H9 (cell line): Measurements from ENCODE around the gene RNF130. TPM values are rescaled to one million over a fixed set of nuclear protein-coding genes. Genes with fewer than 3 reads are reported as not detected.

Experiments
- DNase-seq: peaks from one replicate; pipeline ENCODE4 v3.0.0-alpha.2; 2017
- H2AFZ ChIP-seq: one replicate; pipeline ENCODE4 v1.6.1; 2013; ENCODE audit warnings: mild to moderate bottlenecking, low read length, control low read depth, moderate library complexity
- H2AK5ac ChIP-seq: 2 replicates; pipeline ENCODE4 v1.6.1; 2013; ENCODE audit warnings: low read length, control low read depth, mixed read lengths; ENCODE audit not compliant: insufficient read length
- H2BK120ac ChIP-seq: one replicate; pipeline ENCODE4 v1.6.1; 2013; ENCODE audit warnings: low read depth, mild to moderate bottlenecking, low read length, control low read depth, inconsistent platforms; ENCODE audit not compliant: poor library complexity, severe bottlenecking
- H2BK12ac ChIP-seq: 2 replicates; pipeline ENCODE4 v1.6.1; 2013; ENCODE audit warnings: low read length, control low read depth, mixed read lengths, low read depth; ENCODE audit not compliant: insufficient read length
- H2BK15ac ChIP-seq: 2 replicates; pipeline ENCODE4 v1.6.1; 2013; ENCODE audit warnings: low read depth, low read length, control low read depth
- H2BK20ac ChIP-seq: one replicate; pipeline ENCODE4 v1.6.1; 2013; ENCODE audit warnings: low read depth, mild to moderate bottlenecking, low read length, control low read depth, inconsistent platforms; ENCODE audit not compliant: poor library complexity, severe bottlenecking
- H2BK5ac ChIP-seq: 2 replicates; pipeline ENCODE4 v1.6.1; 2013; ENCODE audit warnings: low read length, control low read depth, mixed read lengths; ENCODE audit not compliant: insufficient read length
- H3K14ac ChIP-seq: 2 replicates; pipeline ENCODE4 v1.6.1; 2013; ENCODE audit warnings: low read length, control low read depth; ENCODE audit not compliant: insufficient read depth
- H3K18ac ChIP-seq: 2 replicates; pipeline ENCODE4 v1.6.1; 2013; ENCODE audit warnings: low read depth, mild to moderate bottlenecking, mixed read lengths, low read length, control low read depth; ENCODE audit not compliant: insufficient read length
- H3K23ac ChIP-seq: 2 replicates; pipeline ENCODE4 v1.6.1; 2013; ENCODE audit warnings: low read length, control low read depth, mixed read lengths, low read depth; ENCODE audit not compliant: insufficient read length
- H3K23me2 ChIP-seq: 2 replicates; pipeline ENCODE4 v1.6.1; 2013; ENCODE audit warnings: low read depth, mild to moderate bottlenecking, mixed read lengths, low read length, control low read depth; ENCODE audit not compliant: insufficient read length, poor library complexity, severe bottlenecking
- H3K27ac ChIP-seq: 2 replicates; pipeline ENCODE4 v1.5.1; 2013; ENCODE audit warnings: low read length, control low read depth, mixed read lengths, low read depth; ENCODE audit not compliant: insufficient read length
- H3K27me3 ChIP-seq: 2 replicates; pipeline ENCODE4 v1.6.1; 2013; ENCODE audit warnings: low read length, control low read depth, inconsistent platforms; ENCODE audit not compliant: insufficient read depth
- H3K4ac ChIP-seq: 2 replicates; pipeline ENCODE4 v1.6.1; 2013; ENCODE audit warnings: low read depth, mild to moderate bottlenecking, control low read depth, inconsistent platforms, low read length, moderate library complexity
- H3K4me1 ChIP-seq: 2 replicates; pipeline ENCODE4 v1.6.1; 2013; ENCODE audit warnings: low read length, control low read depth, inconsistent platforms; ENCODE audit not compliant: insufficient read depth
- H3K4me2 ChIP-seq: 2 replicates; pipeline ENCODE4 v1.6.1; 2013; ENCODE audit warnings: low read length, control low read depth, mixed read lengths; ENCODE audit not compliant: insufficient read length, insufficient read depth
- H3K56ac ChIP-seq: 2 replicates; pipeline ENCODE4 v1.6.1; 2013; ENCODE audit warnings: low read depth, mild to moderate bottlenecking, mixed read lengths, low read length, control low read depth; ENCODE audit not compliant: insufficient read length
- H3K79me1 ChIP-seq: 2 replicates; pipeline ENCODE4 v1.6.1; 2013; ENCODE audit warnings: low read depth, mild to moderate bottlenecking, moderate library complexity, low read length, control low read depth, inconsistent platforms; ENCODE audit not compliant: insufficient read depth, poor library complexity, severe bottlenecking
- H3K79me2 ChIP-seq: 2 replicates; pipeline ENCODE4 v1.6.1; 2013; ENCODE audit warnings: low read length, control low read depth, inconsistent platforms; ENCODE audit not compliant: insufficient read depth
- H3K9ac ChIP-seq: 2 replicates; pipeline ENCODE4 v1.6.1; 2013; ENCODE audit warnings: low read length, control low read depth, mixed read lengths; ENCODE audit not compliant: insufficient read length; ENCODE audit errors: extremely low read depth
- H3K9me3 ChIP-seq: one replicate; pipeline ENCODE4 v1.6.1; 2013; ENCODE audit warnings: low read depth, low read length, inconsistent platforms; ENCODE audit not compliant: control insufficient read depth
- H3T11ph ChIP-seq: one replicate; pipeline ENCODE4 v1.6.1; 2013; ENCODE audit warnings: mild to moderate bottlenecking, low read length, control low read depth, inconsistent platforms
- H4K20me1 ChIP-seq: one replicate; pipeline ENCODE4 v1.6.1; 2013; ENCODE audit not compliant: control insufficient read depth, insufficient read length, insufficient read depth
- H4K5ac ChIP-seq: 2 replicates; pipeline ENCODE4 v1.6.1; 2013; ENCODE audit warnings: low read depth, mild to moderate bottlenecking, mixed read lengths, low read length, control low read depth; ENCODE audit not compliant: insufficient read length
- H4K8ac ChIP-seq: replicated peaks from 2 replicates; pipeline ENCODE4 v1.6.1; 2013; ENCODE audit warnings: low read length, control low read depth, mixed read lengths, low read depth; ENCODE audit not compliant: insufficient read length
- H4K91ac ChIP-seq: 2 replicates; pipeline ENCODE4 v1.6.1; 2013; ENCODE audit warnings: low read depth, mild to moderate bottlenecking, moderate library complexity, mixed read lengths, low read length, control low read depth; ENCODE audit not compliant: insufficient read length
- H3K27ac Mint-ChIP-seq, 3 experiments: 2 replicates in 2 of 3; 3 replicates in 1 of 3; pipeline ENCODE4 v1.8.0; 2020 to 2021; ENCODE audit warnings: mixed read lengths in 3 of 3, mild to moderate bottlenecking in 1 of 3, moderate library complexity in 1 of 3
- H3K27me3 Mint-ChIP-seq: 2 replicates; pipeline ENCODE4 v1.8.0; 2021; ENCODE audit warnings: low read depth, mild to moderate bottlenecking, moderate library complexity, mixed read lengths
- H3K36me3 Mint-ChIP-seq, 3 experiments: 2 replicates in 2 of 3; 3 replicates in 1 of 3; pipeline ENCODE4 v1.8.0; 2020 to 2021; ENCODE audit warnings: low read depth in 3 of 3, mixed read lengths in 3 of 3; ENCODE audit not compliant: insufficient read depth in 1 of 3
- H3K4me1 Mint-ChIP-seq, 2 experiments: 2 replicates each; pipeline ENCODE4 v1.8.0; 2020; ENCODE audit warnings: mixed read lengths in 2 of 2
- H3K4me3 Mint-ChIP-seq, 2 experiments: 2 replicates in 1 of 2; 3 replicates in 1 of 2; pipeline ENCODE4 v1.8.0; 2020 to 2021; ENCODE audit warnings: mild to moderate bottlenecking in 2 of 2, mixed read lengths in 2 of 2, moderate library complexity in 1 of 2
- H3K9me3 Mint-ChIP-seq, 2 experiments: 2 replicates in 1 of 2; 3 replicates in 1 of 2; pipeline ENCODE4 v1.8.0; 2020; ENCODE audit warnings: mild to moderate bottlenecking in 2 of 2, mixed read lengths in 2 of 2, moderate library complexity in 1 of 2
- CTCF ChIP-seq: fragments of 200-600 bp; sonication (generic); conservative IDR thresholded peaks from 3 replicates; pipeline ENCODE4 v1.8.0; 2021; ENCODE audit warnings: antibody characterized with exemption, mild to moderate bottlenecking
- WGBS: extraction: QIAGEN DNeasy Blood & Tissue Kit; methylation state at CpG from one replicate; pipeline ENCODE4 v1.1.7; 2013; ENCODE audit warnings: missing lambda C conversion rate, low lambda C conversion rate, mixed read lengths; ENCODE audit not compliant: insufficient read length; ENCODE audit errors: extremely low coverage; 5-methylcytosine and 5-hydroxymethylcytosine counted together
- total RNA-seq: library from RNA; stranded (reverse); gene quantifications from 2 replicates; pipeline ENCODE4 v1.2.1, GENCODE V29; 2021

The RNF130 gene
- total RNA-seq, 1 experiment from 2014 or later = 80.0 TPM

DNA sequence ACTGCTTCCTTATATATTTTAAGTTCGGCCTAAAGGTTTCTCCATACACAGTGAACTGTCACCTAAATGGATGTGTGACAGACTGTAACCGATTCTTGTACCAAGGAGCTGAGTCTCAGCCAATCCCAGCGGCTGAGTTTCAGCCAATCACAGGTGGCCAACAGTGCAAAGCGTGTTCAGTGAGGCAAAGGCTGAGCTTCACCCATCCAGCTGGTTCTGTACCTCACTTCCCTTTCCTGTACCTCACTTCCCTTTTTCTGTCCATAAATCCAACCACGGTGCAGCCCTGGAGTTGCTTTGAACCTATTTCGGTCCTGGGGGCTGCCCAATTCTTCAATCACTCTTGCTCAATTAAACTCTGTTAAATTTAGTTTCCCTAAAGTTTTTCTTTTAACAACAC, 148.1 kb downstream of the RNF130 start:
- Histone ChIP-seq H4K5ac (no peak overlapping the region), H3T11ph (no peak overlapping the region), H3K9me3 (no peaks in the 10 kb centered on the region), H3K56ac (no peak overlapping the region), H2AFZ (no peak overlapping the region), H3K23ac (no peak overlapping the region), H4K91ac (no peak overlapping the region), H4K8ac (no peak overlapping the region), H3K18ac (no peak overlapping the region), H3K14ac (no peak overlapping the region), H3K4me2 (no peak overlapping the region), H3K23me2 (no peaks in the 10 kb centered on the region), H2BK20ac (no peak overlapping the region), H2BK15ac (no peak overlapping the region), H3K27ac (no peak overlapping the region), H4K20me1 (no peaks in the 10 kb centered on the region), H3K79me2 (no peaks in the 10 kb centered on the region), H3K79me1 (no peaks in the 10 kb centered on the region), H2BK5ac (no peak overlapping the region), H2BK12ac (no peak overlapping the region), H3K27me3 (no peaks in the 10 kb centered on the region), H3K9ac (no peak overlapping the region), H2AK5ac (no peak overlapping the region), H3K4ac (no peak overlapping the region), H3K4me1 (no peaks in the 10 kb centered on the region; the same call in 1 of the 2 replicates), H2BK120ac (no peak overlapping the region)
- TF ChIP-seq CTCF = no peak
- no CpG with 5 or more reads among the region's 6 CpGs for WGBS
- Mint-ChIP-seq H3K4me3 (no peak overlapping the region; a peak in 1 of 5 replicates), H3K4me1 (peaks cover 7 to 11% of the 10 kb centered on the region in 2 experiments), H3K9me3 (no peaks in the 10 kb centered on the region; a peak in 2 of 5 replicates), H3K36me3 (peaks cover 0 to 2% (median 0%) of the 10 kb centered on the region in 3 experiments; a peak in 1 of 7 replicates), H3K27ac (no peak overlapping the region), H3K27me3 (no peaks in the 10 kb centered on the region)
- no peak for DNase-seq
